H1 (cell line): ENCODE measurements around the gene PDE4B. TPM values are rescaled to one million over a fixed set of nuclear protein-coding genes. Genes with fewer than 3 reads are reported as not detected.

ENCODE experiments used
- CREB1 ChIP-seq: IDR thresholded peaks from 2 replicates; pipeline ENCODE4 v1.6.1; 2012; ENCODE audit warnings: inconsistent platforms
- EGR1 ChIP-seq: IDR thresholded peaks from 2 replicates; pipeline ENCODE4 v1.6.1; 2011; ENCODE audit warnings: low read depth, low read length, borderline replicate concordance
- KDM1A ChIP-seq: fragments of 200-600, 300-600 bp; sonication (generic); IDR thresholded peaks from 2 replicates; pipeline ENCODE4 v1.7.1; 2016; ENCODE audit warnings: mild to moderate bottlenecking, low read length, borderline replicate concordance
- PHF8 ChIP-seq: fragments of 200-600 bp; sonication (generic); conservative IDR thresholded peaks from 2 replicates; pipeline ENCODE4 v1.7.1; 2012; ENCODE audit warnings: low read depth, mild to moderate bottlenecking, inconsistent platforms, low read length, moderate library complexity
- RFX5 ChIP-seq: IDR thresholded peaks from 2 replicates; pipeline ENCODE4 v1.6.1; 2011; ENCODE audit warnings: low read depth, low read length, improper control_type of control experiment, borderline replicate concordance
- SAP30 ChIP-seq: fragments of 300-600 bp; sonication (generic); IDR thresholded peaks from 2 replicates; pipeline ENCODE4 v1.7.1; 2012; ENCODE audit warnings: low read length, moderate library complexity, mild to moderate bottlenecking, inconsistent platforms; ENCODE audit not compliant: insufficient read depth, insufficient replicate concordance
- SIRT6 ChIP-seq: IDR thresholded peaks from one replicate; pipeline ENCODE4 v1.7.1; 2012; ENCODE audit warnings: low read length, inconsistent platforms
- SP1 ChIP-seq: IDR thresholded peaks from 2 replicates; pipeline ENCODE4 v1.6.1; 2011; ENCODE audit warnings: low read depth, low read length
- TAF1 ChIP-seq: IDR thresholded peaks from 2 replicates; pipeline ENCODE4 v1.6.1; 2011; ENCODE audit warnings: mild to moderate bottlenecking, low read depth, low read length
- USF2 ChIP-seq: IDR thresholded peaks from 2 replicates; pipeline ENCODE4 v1.6.1; 2011; ENCODE audit warnings: low read length, improper control_type of control experiment
- ZNF274 ChIP-seq: IDR thresholded peaks from 2 replicates; pipeline ENCODE4 v1.7.0; 2012; ENCODE audit warnings: low read length, borderline replicate concordance; ENCODE audit errors: extremely low read depth
- polyA plus RNA-seq, 7 experiments: library from polyadenylated mRNA; depleted of rRNA in 3 of 7; stranded (reverse) in 5 of 7; unstranded in 2 of 7; fragments of >200 nt in 5 of 7; fragments of 200-250 nt in 2 of 7; gene quantifications; 1 replicate in 5 of 7; 2 replicates in 1 of 7; 4 replicates in 1 of 7; pipeline versions ENCODE4 v1.2.1 to v1.2.3, GENCODE V29; 2011 to 2013; ENCODE audit warnings: missing spikeins in 2 of 7, mixed read lengths in 2 of 7
- total RNA-seq: library from RNA; stranded (reverse); fragmentation: NEBNext Ultra II Directional; extraction: Animal tissue kit (Norgen Biotek cat#: 25700); gene quantifications from 2 replicates; pipeline ENCODE4 v1.2.1, GENCODE V29; 2021
- TF ChIP-seq, protein P1 (sequence below): fragments of 300-600 bp; sonication (generic); IDR thresholded peaks from 2 replicates; pipeline ENCODE4 v1.7.1; 2012; ENCODE audit warnings: low read length, moderate library complexity, mild to moderate bottlenecking, inconsistent platforms; ENCODE audit not compliant: insufficient replicate concordance

The PDE4B gene
- total and polyA plus RNA-seq, 2 of the 8 experiments (the other 6 are each of a cell fraction or from before 2014, with no cell fraction given): 5.0 to 15.1 TPM

DNA sequence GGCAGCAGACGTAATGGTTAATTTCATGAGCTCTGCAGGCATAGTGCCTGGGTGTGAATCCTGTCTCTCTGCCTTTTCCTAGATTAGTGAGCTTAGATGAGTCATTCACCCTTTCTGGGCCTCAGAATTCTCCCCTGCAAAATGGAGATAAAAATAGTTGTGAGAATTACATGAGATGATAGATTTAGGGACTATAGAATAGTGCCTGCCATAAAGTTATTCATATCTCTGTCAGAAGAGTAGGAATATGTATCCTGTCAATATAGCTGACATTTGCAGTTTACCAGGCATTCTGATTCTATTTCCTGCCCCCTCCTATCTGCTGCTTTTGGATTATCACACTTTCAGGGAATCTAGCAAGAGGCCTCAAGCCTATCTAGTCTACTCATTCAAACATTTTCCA is 112.0 kb downstream of the PDE4B start (continued):
- TF ChIP-seq, protein P1, sequence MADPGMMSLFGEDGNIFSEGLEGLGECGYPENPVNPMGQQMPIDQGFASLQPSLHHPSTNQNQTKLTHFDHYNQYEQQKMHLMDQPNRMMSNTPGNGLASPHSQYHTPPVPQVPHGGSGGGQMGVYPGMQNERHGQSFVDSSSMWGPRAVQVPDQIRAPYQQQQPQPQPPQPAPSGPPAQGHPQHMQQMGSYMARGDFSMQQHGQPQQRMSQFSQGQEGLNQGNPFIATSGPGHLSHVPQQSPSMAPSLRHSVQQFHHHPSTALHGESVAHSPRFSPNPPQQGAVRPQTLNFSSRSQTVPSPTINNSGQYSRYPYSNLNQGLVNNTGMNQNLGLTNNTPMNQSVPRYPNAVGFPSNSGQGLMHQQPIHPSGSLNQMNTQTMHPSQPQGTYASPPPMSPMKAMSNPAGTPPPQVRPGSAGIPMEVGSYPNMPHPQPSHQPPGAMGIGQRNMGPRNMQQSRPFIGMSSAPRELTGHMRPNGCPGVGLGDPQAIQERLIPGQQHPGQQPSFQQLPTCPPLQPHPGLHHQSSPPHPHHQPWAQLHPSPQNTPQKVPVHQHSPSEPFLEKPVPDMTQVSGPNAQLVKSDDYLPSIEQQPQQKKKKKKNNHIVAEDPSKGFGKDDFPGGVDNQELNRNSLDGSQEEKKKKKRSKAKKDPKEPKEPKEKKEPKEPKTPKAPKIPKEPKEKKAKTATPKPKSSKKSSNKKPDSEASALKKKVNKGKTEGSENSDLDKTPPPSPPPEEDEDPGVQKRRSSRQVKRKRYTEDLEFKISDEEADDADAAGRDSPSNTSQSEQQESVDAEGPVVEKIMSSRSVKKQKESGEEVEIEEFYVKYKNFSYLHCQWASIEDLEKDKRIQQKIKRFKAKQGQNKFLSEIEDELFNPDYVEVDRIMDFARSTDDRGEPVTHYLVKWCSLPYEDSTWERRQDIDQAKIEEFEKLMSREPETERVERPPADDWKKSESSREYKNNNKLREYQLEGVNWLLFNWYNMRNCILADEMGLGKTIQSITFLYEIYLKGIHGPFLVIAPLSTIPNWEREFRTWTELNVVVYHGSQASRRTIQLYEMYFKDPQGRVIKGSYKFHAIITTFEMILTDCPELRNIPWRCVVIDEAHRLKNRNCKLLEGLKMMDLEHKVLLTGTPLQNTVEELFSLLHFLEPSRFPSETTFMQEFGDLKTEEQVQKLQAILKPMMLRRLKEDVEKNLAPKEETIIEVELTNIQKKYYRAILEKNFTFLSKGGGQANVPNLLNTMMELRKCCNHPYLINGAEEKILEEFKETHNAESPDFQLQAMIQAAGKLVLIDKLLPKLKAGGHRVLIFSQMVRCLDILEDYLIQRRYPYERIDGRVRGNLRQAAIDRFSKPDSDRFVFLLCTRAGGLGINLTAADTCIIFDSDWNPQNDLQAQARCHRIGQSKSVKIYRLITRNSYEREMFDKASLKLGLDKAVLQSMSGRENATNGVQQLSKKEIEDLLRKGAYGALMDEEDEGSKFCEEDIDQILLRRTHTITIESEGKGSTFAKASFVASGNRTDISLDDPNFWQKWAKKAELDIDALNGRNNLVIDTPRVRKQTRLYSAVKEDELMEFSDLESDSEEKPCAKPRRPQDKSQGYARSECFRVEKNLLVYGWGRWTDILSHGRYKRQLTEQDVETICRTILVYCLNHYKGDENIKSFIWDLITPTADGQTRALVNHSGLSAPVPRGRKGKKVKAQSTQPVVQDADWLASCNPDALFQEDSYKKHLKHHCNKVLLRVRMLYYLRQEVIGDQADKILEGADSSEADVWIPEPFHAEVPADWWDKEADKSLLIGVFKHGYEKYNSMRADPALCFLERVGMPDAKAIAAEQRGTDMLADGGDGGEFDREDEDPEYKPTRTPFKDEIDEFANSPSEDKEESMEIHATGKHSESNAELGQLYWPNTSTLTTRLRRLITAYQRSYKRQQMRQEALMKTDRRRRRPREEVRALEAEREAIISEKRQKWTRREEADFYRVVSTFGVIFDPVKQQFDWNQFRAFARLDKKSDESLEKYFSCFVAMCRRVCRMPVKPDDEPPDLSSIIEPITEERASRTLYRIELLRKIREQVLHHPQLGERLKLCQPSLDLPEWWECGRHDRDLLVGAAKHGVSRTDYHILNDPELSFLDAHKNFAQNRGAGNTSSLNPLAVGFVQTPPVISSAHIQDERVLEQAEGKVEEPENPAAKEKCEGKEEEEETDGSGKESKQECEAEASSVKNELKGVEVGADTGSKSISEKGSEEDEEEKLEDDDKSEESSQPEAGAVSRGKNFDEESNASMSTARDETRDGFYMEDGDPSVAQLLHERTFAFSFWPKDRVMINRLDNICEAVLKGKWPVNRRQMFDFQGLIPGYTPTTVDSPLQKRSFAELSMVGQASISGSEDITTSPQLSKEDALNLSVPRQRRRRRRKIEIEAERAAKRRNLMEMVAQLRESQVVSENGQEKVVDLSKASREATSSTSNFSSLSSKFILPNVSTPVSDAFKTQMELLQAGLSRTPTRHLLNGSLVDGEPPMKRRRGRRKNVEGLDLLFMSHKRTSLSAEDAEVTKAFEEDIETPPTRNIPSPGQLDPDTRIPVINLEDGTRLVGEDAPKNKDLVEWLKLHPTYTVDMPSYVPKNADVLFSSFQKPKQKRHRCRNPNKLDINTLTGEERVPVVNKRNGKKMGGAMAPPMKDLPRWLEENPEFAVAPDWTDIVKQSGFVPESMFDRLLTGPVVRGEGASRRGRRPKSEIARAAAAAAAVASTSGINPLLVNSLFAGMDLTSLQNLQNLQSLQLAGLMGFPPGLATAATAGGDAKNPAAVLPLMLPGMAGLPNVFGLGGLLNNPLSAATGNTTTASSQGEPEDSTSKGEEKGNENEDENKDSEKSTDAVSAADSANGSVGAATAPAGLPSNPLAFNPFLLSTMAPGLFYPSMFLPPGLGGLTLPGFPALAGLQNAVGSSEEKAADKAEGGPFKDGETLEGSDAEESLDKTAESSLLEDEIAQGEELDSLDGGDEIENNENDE: no peak
- TF ChIP-seq USF2: no peak
- TF ChIP-seq EGR1: no peak
- no peak for TF ChIP-seq TAF1
- TF ChIP-seq SIRT6: no peak
- TF ChIP-seq KDM1A: no peak
- TF ChIP-seq ZNF274: no peak
- TF ChIP-seq RFX5: no peak
- TF ChIP-seq SAP30: no peak
- TF ChIP-seq CREB1: no peak
- TF ChIP-seq SP1: no peak
- no peak for TF ChIP-seq PHF8
